Mesendoderm (in vitro differentiated cells): Measurements from ENCODE around the gene SULT1E1.

Source experiments
- DNase-seq: peaks from one replicate; pipeline ENCODE4 v3.0.0; 2013
- H2AK5ac ChIP-seq: 2 replicates; pipeline ENCODE4 v1.6.1; 2013; ENCODE audit warnings: low read length, inconsistent platforms
- H2BK120ac ChIP-seq: 2 replicates; pipeline ENCODE4 v1.6.1; 2013; ENCODE audit warnings: low read depth, mild to moderate bottlenecking, low read length, moderate library complexity, mixed read lengths
- H2BK15ac ChIP-seq: replicated peaks from 2 replicates; pipeline ENCODE4 v1.6.1; 2013; ENCODE audit warnings: low read depth, mild to moderate bottlenecking, moderate library complexity
- H2BK5ac ChIP-seq: 2 replicates; pipeline ENCODE4 v1.6.1; 2013; ENCODE audit warnings: low read length, inconsistent platforms
- H3K18ac ChIP-seq: 2 replicates; pipeline ENCODE4 v1.6.1; 2013; ENCODE audit warnings: mild to moderate bottlenecking, low read length, mixed read lengths
- H3K23ac ChIP-seq: one replicate; pipeline ENCODE4 v1.6.1; 2013; ENCODE audit warnings: low read length
- H3K27ac ChIP-seq: 2 replicates; pipeline ENCODE4 v1.5.1; 2013; ENCODE audit warnings: low read depth, mild to moderate bottlenecking, inconsistent platforms, low read length, moderate library complexity
- H3K27me3 ChIP-seq: 2 replicates; pipeline ENCODE4 v1.6.1; 2013; ENCODE audit warnings: low read length, control low read depth, mild to moderate bottlenecking, inconsistent platforms; ENCODE audit not compliant: insufficient read depth, poor library complexity
- H3K36me3 ChIP-seq: 2 replicates; pipeline ENCODE4 v1.6.1; 2013; ENCODE audit warnings: low read length, inconsistent platforms; ENCODE audit not compliant: control insufficient read depth, insufficient read depth
- H3K4ac ChIP-seq: one replicate; pipeline ENCODE4 v1.6.1; 2013; ENCODE audit warnings: low read depth, mild to moderate bottlenecking, low read length, moderate library complexity
- H3K4me1 ChIP-seq: 2 replicates; pipeline ENCODE4 v1.6.1; 2013; ENCODE audit warnings: low read depth, low read length, inconsistent platforms; ENCODE audit not compliant: control insufficient read depth
- H3K4me2 ChIP-seq: 2 replicates; pipeline ENCODE4 v1.6.1; 2013; ENCODE audit warnings: low read length
- H3K4me3 ChIP-seq: 2 replicates; pipeline ENCODE4 v1.5.1; 2013; ENCODE audit warnings: mild to moderate bottlenecking, low read length
- H3K56ac ChIP-seq: one replicate; pipeline ENCODE4 v1.6.1; 2013; ENCODE audit warnings: low read length
- H3K79me1 ChIP-seq: 2 replicates; pipeline ENCODE4 v1.6.1; 2013; ENCODE audit warnings: low read length, inconsistent platforms
- H3K79me2 ChIP-seq: 2 replicates; pipeline ENCODE4 v1.6.1; 2013; ENCODE audit warnings: mild to moderate bottlenecking, low read length; ENCODE audit not compliant: control insufficient read depth, insufficient read depth
- H3K9ac ChIP-seq: 2 replicates; pipeline ENCODE4 v1.6.1; 2013; ENCODE audit warnings: low read length, inconsistent platforms
- H4K5ac ChIP-seq: one replicate; pipeline ENCODE4 v1.6.1; 2013; ENCODE audit warnings: low read length
- H4K8ac ChIP-seq: one replicate; pipeline ENCODE4 v1.6.1; 2013; ENCODE audit warnings: low read depth, mild to moderate bottlenecking, control low read depth, low read length, moderate library complexity
- WGBS: extraction: QIAGEN DNeasy Blood & Tissue Kit; methylation state at CpG from one replicate; pipeline ENCODE4 v1.1.7; 2013; ENCODE audit warnings: low lambda C conversion rate, missing lambda C conversion rate; ENCODE audit not compliant: insufficient coverage; ENCODE audit errors: extremely low coverage; 5-methylcytosine and 5-hydroxymethylcytosine counted together

Gene SULT1E1

DNA sequence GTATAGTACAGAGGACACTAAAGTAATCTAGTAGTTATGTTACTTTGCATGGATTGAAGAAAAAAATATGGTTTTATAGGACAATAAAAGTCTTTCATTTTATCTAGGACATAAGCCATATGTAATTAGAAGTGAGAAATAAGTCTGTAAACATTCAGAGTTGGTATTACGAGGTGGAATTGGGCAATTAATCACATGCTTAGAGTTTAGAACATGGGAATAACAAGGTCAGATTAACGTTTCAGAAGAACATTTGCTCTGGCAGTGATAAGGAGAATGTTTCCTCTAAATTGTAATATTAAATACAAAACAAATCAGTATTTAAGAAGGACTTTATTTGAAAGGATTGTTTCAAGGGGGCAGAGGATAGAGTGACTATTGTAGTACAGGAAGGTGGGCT lies 15.6 kb upstream of the SULT1E1 start:
- Histone ChIP-seq H4K8ac (no peak overlapping the region), H3K79me1 (no peaks in the 10 kb centered on the region), H3K4me3 (no peak overlapping the region), H3K36me3 (no peaks in the 10 kb centered on the region), H2BK15ac (no peak overlapping the region), H3K56ac (no peak overlapping the region), H2BK5ac (no peak overlapping the region), H4K5ac (no peak overlapping the region), H3K23ac (no peak overlapping the region), H3K27ac (no peak overlapping the region), H2BK120ac (no peak overlapping the region), H2AK5ac (no peak overlapping the region), H3K4me2 (no peak overlapping the region), H3K27me3 (no peaks in the 10 kb centered on the region), H3K4ac (no peak overlapping the region), H3K79me2 (no peaks in the 10 kb centered on the region), H3K18ac (no peak overlapping the region), H3K4me1 (no peaks in the 10 kb centered on the region), H3K9ac (no peak overlapping the region)
- WGBS = no CpG with 5 or more reads among the region's 2 CpGs
- no peak for DNase-seq

DNA sequence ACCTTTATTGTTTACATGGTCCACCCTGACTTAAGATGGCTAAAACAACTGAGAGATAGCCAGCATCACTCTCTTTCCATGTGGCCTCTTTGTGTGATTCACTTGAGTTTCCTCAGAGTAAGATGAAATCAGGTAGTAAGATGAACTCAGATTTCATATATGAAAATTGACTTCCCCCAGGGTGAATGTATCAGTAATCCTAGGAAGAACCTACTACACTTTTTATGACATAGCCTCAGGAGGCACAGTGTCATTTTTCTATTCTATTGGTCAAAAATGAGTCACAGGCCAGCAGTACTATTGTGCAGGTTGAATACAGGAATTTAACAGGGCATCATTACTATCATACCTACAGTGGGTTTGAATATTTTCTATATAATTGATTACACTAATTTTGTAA lies 14.6 kb upstream of the SULT1E1 start:
- Histone ChIP-seq H3K4me3 (no peak overlapping the region), H2BK120ac (no peak overlapping the region), H3K9ac (no peak overlapping the region), H3K4ac (no peak overlapping the region), H3K23ac (no peak overlapping the region), H3K27ac (no peak overlapping the region), H3K4me2 (no peak overlapping the region), H3K79me2 (no peaks in the 10 kb centered on the region), H3K18ac (no peak overlapping the region), H2BK15ac (no peak overlapping the region), H4K5ac (no peak overlapping the region), H3K56ac (no peak overlapping the region), H3K4me1 (no peaks in the 10 kb centered on the region), H3K36me3 (no peaks in the 10 kb centered on the region), H3K27me3 (no peaks in the 10 kb centered on the region), H2BK5ac (no peak overlapping the region), H2AK5ac (no peak overlapping the region), H3K79me1 (no peaks in the 10 kb centered on the region), H4K8ac (no peak overlapping the region)
- no peak for DNase-seq

DNA sequence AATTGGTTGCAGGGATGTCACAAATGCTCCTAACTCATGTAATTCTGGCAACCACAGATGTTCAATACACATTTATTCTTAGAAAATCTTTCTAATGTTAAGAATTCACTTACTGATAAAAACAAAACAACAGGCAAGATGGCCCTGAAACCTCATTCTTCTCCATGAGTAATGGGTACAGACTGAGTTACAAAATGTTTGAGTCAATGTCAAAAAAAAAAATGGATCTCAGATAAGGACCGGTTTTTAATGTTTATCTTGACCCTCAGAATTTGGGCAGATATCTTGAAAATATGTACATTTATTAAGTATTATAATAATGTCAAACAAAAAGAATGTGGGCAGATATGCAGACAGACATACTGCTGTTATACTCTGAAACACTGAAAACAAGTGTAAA lies 1.8 kb upstream of the SULT1E1 start:
- no peaks in the 10 kb centered on the region for H3K36me3 ChIP-seq
- no peak overlapping the region for H3K18ac ChIP-seq
- no peak overlapping the region for H2AK5ac ChIP-seq
- WGBS = no CpG with 5 or more reads among the region's 1 CpG
- H4K8ac ChIP-seq = no peak overlapping the region
- no peaks in the 10 kb centered on the region for H3K79me2 ChIP-seq
- no peaks in the 10 kb centered on the region for H3K27me3 ChIP-seq
- no peak overlapping the region for H3K23ac ChIP-seq
- no peak overlapping the region for H2BK15ac ChIP-seq
- no peak overlapping the region for H3K4me3 ChIP-seq
- no peak overlapping the region for H3K4me2 ChIP-seq
- no peak overlapping the region for H3K4ac ChIP-seq
- no peaks in the 10 kb centered on the region for H3K79me1 ChIP-seq
- H3K9ac ChIP-seq = no peak overlapping the region
- H2BK120ac ChIP-seq = no peak overlapping the region
- no peak overlapping the region for H3K27ac ChIP-seq
- no peak overlapping the region for H4K5ac ChIP-seq
- DNase-seq = no peak
- no peak overlapping the region for H2BK5ac ChIP-seq
- H3K4me1 ChIP-seq = no peaks in the 10 kb centered on the region
- H3K56ac ChIP-seq = no peak overlapping the region

DNA sequence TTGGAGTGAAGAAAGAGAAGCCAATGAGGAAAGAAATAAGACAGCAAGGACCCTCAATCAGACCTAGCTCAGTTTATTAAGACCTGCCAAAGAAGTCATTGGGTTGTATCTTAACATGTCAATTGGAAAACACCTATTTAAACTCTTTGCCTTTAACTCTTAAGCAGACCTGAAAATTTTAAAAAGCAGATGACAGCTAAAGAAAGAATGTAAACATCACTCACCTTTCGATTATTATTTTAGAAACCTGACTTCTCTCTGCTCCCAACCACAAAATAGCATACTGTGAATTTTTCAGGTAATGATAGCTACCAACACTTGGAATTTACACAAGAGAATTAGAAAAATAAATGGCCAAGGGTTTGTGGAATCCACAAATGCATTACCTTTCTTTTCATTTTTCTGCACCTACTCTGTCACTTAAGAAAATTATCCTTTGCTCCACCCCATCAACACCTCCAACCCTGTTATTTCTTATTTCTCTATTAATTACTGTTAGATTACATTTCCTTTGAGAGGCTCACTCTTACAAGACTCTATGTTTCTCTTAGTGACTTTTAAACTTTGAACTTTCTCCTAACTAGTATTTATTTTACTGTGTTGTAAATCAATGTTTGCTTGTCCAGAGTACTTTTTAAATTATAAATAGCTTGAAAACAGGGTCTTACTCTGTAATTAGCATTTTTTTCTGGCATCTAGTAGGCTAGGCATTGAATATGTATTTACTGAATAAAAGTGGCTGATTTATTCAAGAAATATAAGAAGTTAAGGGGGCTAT lies 765 bp upstream of the SULT1E1 start:
- Histone ChIP-seq H2BK120ac (no peak overlapping the region), H3K18ac (no peak overlapping the region), H4K8ac (no peak overlapping the region), H3K36me3 (no peaks in the 10 kb centered on the region), H3K56ac (no peak overlapping the region), H3K23ac (no peak overlapping the region), H3K79me2 (no peaks in the 10 kb centered on the region), H3K4ac (no peak overlapping the region), H3K27me3 (no peaks in the 10 kb centered on the region), H3K4me3 (no peak overlapping the region), H3K9ac (no peak overlapping the region), H3K79me1 (no peaks in the 10 kb centered on the region), H3K27ac (no peak overlapping the region), H2AK5ac (no peak overlapping the region), H2BK5ac (no peak overlapping the region), H3K4me2 (no peak overlapping the region), H3K4me1 (no peaks in the 10 kb centered on the region), H4K5ac (no peak overlapping the region), H2BK15ac (no peak overlapping the region)
- DNase-seq = no peak
- no CpG with 5 or more reads among the region's 1 CpG for WGBS

DNA sequence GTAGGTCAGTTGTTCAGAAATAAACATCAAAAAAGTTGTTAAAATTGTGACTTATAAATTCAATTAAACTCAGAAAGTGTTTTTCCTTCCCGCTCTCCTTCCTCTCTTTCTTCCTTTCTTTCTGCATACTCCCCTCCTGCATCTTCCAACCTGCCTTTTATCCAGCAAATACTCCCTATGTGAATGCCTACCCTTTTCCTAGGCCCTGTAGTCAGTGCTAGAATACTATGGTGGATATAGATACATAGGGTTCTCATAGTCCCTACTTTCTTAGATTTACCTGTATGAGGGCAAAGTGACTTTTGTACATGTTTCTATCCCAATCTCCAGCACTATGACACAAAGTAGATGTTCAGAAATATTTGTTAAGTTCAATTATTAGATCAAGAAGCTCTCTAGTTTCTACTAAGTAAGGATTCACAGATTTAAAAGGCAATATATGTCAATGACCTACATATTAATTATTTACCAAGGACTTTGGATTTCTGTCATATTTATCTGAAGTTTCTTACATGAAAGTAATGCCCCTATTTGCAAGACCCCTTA lies 732 bp downstream of the SULT1E1 start:
- no peak for DNase-seq
- Histone ChIP-seq H2BK5ac (no peak overlapping the region), H3K27me3 (no peaks in the 10 kb centered on the region), H4K5ac (no peak overlapping the region), H3K79me1 (no peaks in the 10 kb centered on the region), H4K8ac (no peak overlapping the region), H3K56ac (no peak overlapping the region), H3K36me3 (no peaks in the 10 kb centered on the region), H3K18ac (no peak overlapping the region), H3K9ac (no peak overlapping the region), H2BK15ac (no peak overlapping the region), H2BK120ac (no peak overlapping the region), H3K27ac (no peak overlapping the region), H2AK5ac (no peak overlapping the region), H3K4me3 (no peak overlapping the region), H3K4ac (no peak overlapping the region), H3K4me2 (no peak overlapping the region), H3K23ac (no peak overlapping the region), H3K4me1 (no peaks in the 10 kb centered on the region), H3K79me2 (no peaks in the 10 kb centered on the region)
- no CpG with 5 or more reads among the region's 1 CpG for WGBS

DNA sequence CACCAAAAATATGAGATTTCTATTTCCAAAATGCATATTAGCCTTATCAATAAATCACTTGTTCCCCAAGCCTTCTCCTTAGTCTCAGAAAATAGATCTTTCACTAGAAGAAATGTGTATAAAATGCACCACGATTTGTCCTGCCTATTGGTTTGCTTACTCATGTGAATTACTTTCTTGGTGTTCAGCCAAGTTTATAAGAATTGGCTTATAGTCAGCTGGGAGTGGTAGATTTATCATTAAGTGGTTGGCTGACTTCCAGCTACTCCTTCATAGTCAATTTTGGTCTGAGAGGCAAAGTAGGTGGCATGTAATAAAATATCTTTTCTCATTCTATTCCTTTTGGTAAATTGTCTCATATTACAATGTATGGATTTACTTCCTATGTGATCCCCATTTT lies 1.3 kb downstream of the SULT1E1 start:
- Histone ChIP-seq H3K36me3 (no peaks in the 10 kb centered on the region), H2AK5ac (no peak overlapping the region), H2BK120ac (no peak overlapping the region), H4K5ac (no peak overlapping the region), H3K4me2 (no peak overlapping the region), H3K4me1 (no peaks in the 10 kb centered on the region), H3K79me1 (no peaks in the 10 kb centered on the region), H3K4ac (no peak overlapping the region), H3K9ac (no peak overlapping the region), H3K23ac (no peak overlapping the region), H3K79me2 (no peaks in the 10 kb centered on the region), H3K56ac (no peak overlapping the region), H3K4me3 (no peak overlapping the region), H4K8ac (no peak overlapping the region), H3K27ac (no peak overlapping the region), H3K27me3 (no peaks in the 10 kb centered on the region), H2BK15ac (no peak overlapping the region), H3K18ac (no peak overlapping the region), H2BK5ac (no peak overlapping the region)
- no CpG with 5 or more reads among the region's 1 CpG for WGBS
- no peak for DNase-seq
